Measurements from ENCODE around the gene TMEM178B.
"Not testable (repeated sequence)": the region's sequence is repeated elsewhere in the genome, so short reads cannot be mapped to it uniquely, and the experiment has no call there.

Gene TMEM178B

GRCh38 chr7:141074162-141074991 lies 513 bp downstream of the TMEM178B start:
- H3K4me3 ChIP-seq (replicated peaks; ENCODE audit: low read depth, low read length): peak overlapping the region; percentile 26
- DNase-seq (ENCODE audit: extremely low read depth, low read depth): no peak
- TF ChIP-seq, protein P1, sequence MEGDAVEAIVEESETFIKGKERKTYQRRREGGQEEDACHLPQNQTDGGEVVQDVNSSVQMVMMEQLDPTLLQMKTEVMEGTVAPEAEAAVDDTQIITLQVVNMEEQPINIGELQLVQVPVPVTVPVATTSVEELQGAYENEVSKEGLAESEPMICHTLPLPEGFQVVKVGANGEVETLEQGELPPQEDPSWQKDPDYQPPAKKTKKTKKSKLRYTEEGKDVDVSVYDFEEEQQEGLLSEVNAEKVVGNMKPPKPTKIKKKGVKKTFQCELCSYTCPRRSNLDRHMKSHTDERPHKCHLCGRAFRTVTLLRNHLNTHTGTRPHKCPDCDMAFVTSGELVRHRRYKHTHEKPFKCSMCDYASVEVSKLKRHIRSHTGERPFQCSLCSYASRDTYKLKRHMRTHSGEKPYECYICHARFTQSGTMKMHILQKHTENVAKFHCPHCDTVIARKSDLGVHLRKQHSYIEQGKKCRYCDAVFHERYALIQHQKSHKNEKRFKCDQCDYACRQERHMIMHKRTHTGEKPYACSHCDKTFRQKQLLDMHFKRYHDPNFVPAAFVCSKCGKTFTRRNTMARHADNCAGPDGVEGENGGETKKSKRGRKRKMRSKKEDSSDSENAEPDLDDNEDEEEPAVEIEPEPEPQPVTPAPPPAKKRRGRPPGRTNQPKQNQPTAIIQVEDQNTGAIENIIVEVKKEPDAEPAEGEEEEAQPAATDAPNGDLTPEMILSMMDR (IDR thresholded peaks at IDR 0.05; ENCODE audit: low read depth, low read length, missing control alignments): no peak

DNA sequence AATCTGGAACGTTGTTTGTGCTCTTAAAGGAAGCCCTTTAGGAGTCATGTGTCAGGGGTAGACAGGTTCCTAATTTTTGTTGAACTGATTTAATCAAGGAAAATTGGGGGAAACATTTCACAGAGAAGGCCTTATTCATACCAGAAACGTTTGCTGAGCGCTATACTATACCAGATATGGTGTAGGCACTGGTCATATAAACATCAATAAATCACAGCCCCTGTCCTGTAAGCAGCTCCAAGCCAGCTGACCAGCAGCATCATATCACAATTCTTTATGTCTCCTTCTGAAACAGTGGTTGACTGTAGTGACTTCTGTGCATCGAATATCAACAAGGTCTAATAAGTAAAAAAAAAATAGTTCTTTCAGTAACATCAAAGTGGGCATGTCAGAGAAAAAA lies 1.1 kb downstream of the TMEM178B start:
- DNase-seq (ENCODE audit: extremely low read depth, low read depth): no peak
- no peak overlapping the region for H3K4me3 ChIP-seq (replicated peaks; ENCODE audit: low read depth, low read length)
- TF ChIP-seq, protein P1 (IDR thresholded peaks at IDR 0.05; ENCODE audit: low read depth, low read length, missing control alignments): no peak

DNA sequence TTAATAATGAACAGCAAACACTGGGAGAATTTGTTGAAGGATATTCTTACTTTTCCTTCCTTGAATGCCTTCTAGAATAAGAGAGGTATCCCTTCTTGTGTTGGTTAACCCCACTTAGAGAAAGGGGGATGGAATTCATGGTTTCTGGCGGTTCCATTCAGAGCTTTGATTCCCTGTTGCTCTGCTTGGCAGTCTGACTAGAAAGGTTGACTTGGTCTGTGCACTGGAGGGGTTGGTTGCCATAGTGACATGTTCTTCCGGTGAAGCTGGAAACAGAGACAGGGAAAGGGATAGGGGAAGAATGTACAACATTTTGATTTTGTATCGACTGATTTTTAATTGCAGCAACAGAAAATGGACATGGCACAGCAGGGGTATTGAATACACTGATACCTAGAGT lies 2.5 kb downstream of the TMEM178B start:
- H3K4me3 ChIP-seq (replicated peaks; ENCODE audit: low read depth, low read length): no peak overlapping the region
- no peak for DNase-seq (ENCODE audit: extremely low read depth, low read depth)
- TF ChIP-seq, protein P1 (IDR thresholded peaks at IDR 0.05; ENCODE audit: low read depth, low read length, missing control alignments): no peak

DNA sequence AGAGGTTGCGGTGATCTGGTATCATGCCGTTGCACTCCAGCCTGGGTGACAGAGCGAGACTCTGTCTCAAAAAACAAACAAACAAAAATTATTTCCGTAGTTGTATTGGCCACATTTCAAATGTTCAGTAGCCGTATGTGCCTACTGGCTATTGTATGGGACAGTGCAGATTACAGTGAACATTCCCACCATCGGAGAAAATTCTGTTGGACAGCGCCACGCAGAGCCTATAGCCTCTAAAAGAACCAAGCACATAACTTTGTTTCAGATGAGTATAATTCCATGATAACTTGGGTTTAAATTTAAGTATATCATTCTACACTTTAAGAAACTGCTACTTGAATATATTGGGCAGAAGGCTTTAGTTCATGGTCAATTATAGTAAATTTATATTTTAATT lies 5.4 kb downstream of the TMEM178B start:
- TF ChIP-seq, protein P1 (IDR thresholded peaks at IDR 0.05; ENCODE audit: low read depth, low read length, missing control alignments): no peak
- no peak overlapping the region for H3K4me3 ChIP-seq (replicated peaks; ENCODE audit: low read depth, low read length)
- DNase-seq (ENCODE audit: extremely low read depth, low read depth): no peak

- DNase-seq (ENCODE audit: extremely low read depth, low read depth); H3K4me3 ChIP-seq (replicated peaks; ENCODE audit: low read depth, low read length): not testable (repeated sequence)
These were observed 15.6 kb downstream of the TMEM178B start for GRCh38 chr7:141089490-141089889.

DNA sequence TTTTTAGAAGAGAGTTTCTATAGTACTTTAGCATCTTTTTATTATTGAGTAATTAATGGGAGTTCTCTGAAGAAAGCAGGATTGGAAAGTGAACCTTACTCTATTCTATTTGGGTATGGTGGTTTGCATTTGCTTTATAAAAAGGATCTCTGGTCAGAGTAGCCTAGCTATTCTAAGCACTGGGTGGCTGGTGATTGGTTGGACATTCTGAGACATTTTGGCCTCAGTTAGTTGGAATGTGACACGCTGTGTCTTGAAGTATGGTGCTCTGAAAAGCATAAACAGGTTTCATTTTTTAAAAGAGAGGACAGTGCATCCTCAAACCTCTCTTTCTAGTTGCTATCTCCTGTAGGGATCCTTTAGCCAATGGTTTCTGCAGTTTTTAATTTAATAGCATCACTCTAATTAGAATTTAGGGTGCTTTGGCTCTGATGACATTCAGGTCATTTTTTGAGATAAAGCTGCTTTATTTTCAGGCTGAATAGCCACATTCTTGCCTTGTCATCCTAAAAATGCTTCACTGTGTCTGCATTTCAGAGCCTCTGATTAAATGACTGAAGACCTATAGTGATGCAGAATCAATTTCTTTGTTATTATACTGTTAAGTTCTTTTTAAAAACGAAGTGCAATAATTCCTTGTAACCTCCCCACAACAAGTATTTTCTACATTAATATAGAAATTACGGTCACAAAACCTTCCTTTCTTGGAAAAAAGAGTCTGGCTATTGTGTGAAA lies 20.6 kb downstream of the TMEM178B start:
- no peak overlapping the region for H3K4me3 ChIP-seq (replicated peaks; ENCODE audit: low read depth, low read length)
- DNase-seq (ENCODE audit: extremely low read depth, low read depth): no peak
- TF ChIP-seq, protein P1 (IDR thresholded peaks at IDR 0.05; ENCODE audit: low read depth, low read length, missing control alignments): no peak

DNA sequence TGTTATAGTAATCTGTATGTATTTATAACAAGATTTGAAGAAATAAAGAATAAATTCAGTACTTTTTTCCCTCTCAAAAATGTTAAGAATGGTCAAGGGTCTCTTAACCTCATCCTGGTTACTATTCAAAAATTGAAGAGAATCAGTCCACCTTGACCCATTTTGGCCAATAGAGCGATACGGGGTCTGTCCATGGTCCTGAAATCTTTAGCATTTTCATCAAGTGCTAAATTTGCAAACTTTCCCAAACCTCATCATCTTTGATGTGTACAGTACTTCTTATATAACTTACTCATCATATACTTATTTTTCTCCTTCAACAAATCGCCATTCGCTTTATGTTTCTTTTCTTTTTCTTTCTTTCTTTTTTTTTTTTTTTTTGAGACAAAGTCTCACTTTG lies 23.6 kb downstream of the TMEM178B start:
- no peak for DNase-seq (ENCODE audit: extremely low read depth, low read depth)
- TF ChIP-seq, protein P1 (IDR thresholded peaks at IDR 0.05; ENCODE audit: low read depth, low read length, missing control alignments): no peak

More for the DNA sequence above, 23.6 kb downstream of the TMEM178B start:
- H3K4me3 ChIP-seq (replicated peaks; ENCODE audit: low read depth, low read length): no peak overlapping the region

Data from HFF-Myc (cell line).